GM19023 (cell line): ENCODE data around the gene E2F4.

Source experiments
- ATAC-seq: cut with Tn5 transposase; IDR thresholded peaks from one replicate; pipeline ENCODE4 v1.9.1; 2021; ENCODE audit warnings: mild to moderate bottlenecking, moderate library complexity; ENCODE audit not compliant: unreplicated experiment

The E2F4 gene

GRCh38 chr16:67190448-67191399 is 1.2 kb upstream of the E2F4 start:
- ATAC-seq, result no peak

DNA sequence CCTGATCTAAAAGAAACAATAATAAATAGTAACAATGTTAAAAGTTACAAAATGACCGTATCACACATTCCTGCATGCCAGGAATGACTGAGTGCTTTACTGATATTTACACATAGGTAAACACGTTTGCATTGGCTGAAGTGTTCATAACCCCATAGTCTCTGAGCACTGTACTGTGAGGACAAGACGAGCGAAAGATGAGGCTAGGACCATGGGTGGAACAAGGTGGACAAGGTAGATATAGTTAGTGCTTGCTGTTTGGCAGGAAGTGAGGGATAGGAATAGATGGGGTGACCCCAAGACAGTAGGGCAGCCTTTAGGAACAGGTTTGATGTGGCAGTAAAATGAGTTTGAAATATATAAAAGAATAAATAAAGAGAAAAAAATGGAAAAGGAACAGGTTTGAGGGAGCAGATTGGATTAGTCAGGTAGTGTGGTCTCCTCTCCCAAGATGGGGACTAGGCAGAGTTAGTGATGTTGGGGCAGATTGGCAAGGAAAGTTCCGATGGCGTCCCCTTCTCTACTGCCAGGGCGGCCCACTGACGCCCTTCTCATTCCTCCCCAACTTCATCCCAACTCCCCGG is 452 bp upstream of the E2F4 start:
- ATAC-seq, result no peak

GRCh38 chr16:67192781-67193361 is 916 bp downstream of the E2F4 start:
- no peak for ATAC-seq

DNA sequence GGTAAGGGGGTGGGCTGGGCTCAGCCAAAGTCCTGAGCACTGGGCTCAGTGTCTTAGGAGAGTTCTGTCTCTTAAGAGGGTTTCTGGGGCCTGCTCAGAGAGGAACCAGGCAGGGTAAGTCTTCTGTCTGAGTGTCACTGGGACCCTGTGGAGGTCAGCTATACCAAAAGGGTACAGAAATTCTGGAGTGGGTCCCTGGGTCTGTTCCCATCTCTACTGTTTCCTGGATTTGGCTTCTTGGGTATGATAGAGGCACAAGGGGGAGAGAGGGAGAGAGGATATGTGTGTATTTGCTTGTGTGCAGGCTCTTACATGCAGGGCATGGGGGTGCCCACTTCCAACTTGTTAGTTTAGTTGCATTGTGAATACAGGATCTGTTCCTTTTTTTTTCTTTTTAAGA is 1.6 kb downstream of the E2F4 start:
- ATAC-seq, result no peak

DNA sequence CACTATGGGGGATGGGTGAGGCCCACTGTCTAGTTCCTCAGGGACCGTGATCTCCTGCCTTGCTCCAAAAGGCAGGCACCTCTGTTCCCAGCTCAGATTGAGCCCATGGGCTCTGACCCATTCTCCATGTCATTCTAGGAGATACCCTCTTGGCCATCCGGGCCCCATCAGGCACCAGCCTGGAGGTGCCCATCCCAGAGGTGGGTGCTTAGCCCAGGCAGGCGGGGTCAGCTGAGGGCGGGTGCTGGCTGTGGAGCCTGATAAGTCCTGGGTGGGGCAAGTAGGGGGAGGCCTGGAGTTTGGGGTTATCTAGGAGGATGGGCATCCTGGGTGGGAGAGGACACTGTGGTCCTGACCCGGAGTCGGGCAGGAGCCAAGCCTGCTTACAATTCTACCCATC is 2.3 kb downstream of the E2F4 start:
- no peak for ATAC-seq

GRCh38 chr16:67195676-67196075 is 3.7 kb downstream of the E2F4 start:
- ATAC-seq, result no peak

DNA sequence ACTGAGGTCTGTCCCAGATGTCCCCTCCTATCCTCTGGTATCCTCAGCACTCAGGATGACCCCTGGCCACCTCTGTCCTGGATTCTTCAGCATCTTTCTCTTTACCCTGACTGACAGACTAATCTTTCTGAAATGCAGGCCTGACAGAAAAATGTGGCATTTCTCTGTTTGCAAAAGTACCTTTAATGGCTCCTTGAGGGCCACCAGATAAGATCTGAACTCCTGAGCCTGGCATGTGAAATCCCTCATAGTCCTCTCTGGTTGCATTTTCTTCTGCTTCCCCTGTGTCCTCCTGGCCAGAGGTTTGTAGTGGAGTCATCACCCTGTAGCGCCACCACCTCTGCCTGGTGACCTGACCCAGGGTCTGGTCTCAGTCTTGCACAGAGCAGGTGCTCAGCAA is 4.9 kb downstream of the E2F4 start:
- ATAC-seq, result no peak

DNA sequence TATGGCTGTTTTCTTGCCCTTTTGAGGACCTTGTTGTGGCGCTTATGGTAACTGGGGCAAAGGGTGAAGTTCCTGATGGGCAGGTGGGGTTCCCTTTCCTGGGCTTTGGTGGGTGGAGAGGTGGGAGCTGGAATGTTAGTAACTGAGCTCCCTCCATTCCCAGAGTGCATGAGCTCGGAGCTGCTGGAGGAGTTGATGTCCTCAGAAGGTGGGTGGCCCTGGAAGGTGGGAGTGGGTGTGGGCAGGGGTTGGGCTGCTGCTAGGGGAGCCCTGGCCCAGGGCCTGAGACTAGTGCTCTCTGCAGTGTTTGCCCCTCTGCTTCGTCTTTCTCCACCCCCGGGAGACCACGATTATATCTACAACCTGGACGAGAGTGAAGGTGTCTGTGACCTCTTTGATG is 5.7 kb downstream of the E2F4 start:
- no peak for ATAC-seq

- no peak for ATAC-seq
Observed at GRCh38 chr16:67198238-67198734, 6.3 kb downstream of the E2F4 start.

- ATAC-seq, result no peak
Observed at GRCh38 chr16:67199011-67199807, 7.3 kb downstream of the E2F4 start, which contains the start of gene ELMO3. Gene ELMO3, plus strand, starts transcription at chr16:67199131. Its CDS starts 196 bp downstream, at chr16:67199327.

- no peak for ATAC-seq
Observed at GRCh38 chr16:67199808-67200198, 7.8 kb downstream of the E2F4 start.

GRCh38 chr16:67200491-67200890 is 8.5 kb downstream of the E2F4 start:
- no peak for ATAC-seq

DNA sequence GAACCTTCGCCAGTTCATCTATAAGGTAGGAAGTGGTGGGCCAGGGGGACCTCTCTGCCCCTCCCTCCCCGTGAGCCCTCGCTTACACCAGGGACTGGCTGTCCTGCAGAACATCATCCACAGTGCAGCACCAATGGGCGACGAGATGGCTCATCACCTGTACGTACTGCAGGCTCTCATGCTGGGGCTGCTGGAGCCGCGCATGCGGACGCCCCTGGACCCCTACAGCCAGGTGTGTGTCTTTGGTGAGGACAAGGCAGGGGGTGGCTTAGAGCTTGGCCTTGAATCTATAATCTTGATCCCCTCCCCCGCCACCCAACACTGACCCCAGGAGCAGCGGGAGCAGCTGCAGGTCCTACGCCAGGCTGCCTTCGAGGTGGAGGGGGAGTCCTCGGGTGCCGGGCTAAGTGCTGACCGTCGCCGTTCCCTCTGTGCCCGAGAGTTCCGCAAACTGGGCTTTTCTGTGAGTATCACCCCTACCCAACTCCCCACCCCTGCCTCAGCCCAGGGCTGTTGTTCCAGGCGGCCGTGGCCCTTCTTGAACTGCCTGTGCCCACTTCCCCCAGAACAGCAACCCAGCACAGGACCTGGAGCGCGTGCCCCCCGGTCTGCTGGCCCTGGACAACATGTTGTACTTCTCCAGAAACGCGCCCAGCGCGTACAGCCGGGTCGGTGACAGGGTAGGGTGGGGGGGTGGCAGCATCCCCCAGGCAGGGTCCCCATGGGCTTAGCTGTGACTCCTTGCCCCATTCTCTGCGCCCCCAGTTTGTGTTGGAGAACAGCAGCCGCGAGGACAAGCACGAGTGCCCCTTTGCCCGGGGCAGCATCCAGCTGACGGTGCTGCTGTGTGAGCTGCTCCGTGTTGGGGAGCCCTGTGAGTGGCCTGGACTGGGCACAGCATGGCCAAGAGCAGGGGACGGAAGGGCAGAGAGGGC is 9.7 kb downstream of the E2F4 start:
- ATAC-seq, result no peak

GRCh38 chr16:67202426-67202825 is 10.5 kb downstream of the E2F4 start:
- ATAC-seq, result no peak

DNA sequence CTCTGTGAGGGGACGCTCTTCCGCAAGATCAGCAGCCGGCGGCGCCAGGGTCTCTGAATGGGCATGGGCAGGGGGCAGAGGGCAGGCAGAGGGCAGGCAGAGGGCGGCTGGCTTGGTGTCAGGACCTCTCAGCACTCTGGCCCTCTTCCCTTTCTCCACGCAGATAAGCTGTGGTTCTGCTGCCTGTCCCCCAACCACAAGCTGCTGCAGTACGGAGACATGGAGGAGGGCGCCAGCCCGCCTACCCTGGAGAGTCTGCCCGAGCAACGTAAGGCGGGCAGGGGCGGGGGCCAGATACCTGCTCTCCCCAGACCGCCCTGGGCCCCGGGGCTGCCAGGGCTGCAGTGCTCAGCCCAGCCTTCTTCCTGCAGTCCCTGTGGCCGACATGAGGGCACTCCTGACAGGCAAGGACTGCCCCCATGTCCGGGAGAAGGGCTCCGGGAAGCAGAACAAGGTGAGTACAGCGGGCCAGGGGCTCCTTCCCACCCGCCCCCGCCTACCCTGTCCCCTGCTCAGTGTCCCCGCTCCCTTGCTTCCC is 11.1 kb downstream of the E2F4 start:
- ATAC-seq, result no peak

DNA sequence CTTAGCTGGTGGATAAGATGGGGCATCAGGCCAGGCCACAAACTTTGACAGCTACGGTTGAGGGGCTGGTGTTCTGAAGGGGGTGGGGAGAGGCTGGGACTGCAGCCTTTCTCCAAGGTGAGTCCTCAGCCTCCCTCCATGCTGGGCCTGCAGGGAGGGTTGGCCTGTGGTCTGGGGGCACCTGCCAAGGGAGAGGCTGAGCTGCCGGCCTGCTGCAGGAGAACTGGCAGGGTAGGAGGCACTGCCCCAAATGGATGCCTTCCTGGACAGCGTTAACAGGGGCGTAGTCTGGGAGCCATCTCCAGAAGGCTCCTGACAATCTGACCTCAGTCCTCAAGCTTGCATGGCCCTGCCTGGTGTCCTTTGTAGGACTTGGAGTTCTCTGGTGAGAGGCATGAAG is 12.1 kb downstream of the E2F4 start:
- no peak for ATAC-seq

- ATAC-seq, result no peak
Observed at GRCh38 chr16:67206129-67206837, 14.3 kb downstream of the E2F4 start.

GRCh38 chr16:67206838-67207248 is 14.9 kb downstream of the E2F4 start:
- no peak for ATAC-seq
